Erythroblast (primary cell): ENCODE measurements around the gene SNAPC1.

Source experiments
- GATA1 ChIP-seq: IDR thresholded peaks from 2 replicates; pipeline ENCODE4 v1.6.1; 2011; ENCODE audit warnings: low read depth, mild to moderate bottlenecking, control low read depth, low read length, moderate library complexity
- POLR2A ChIP-seq: IDR thresholded peaks from 2 replicates; pipeline ENCODE4 v1.6.1; 2011; ENCODE audit warnings: mild to moderate bottlenecking, low read length

DNA sequence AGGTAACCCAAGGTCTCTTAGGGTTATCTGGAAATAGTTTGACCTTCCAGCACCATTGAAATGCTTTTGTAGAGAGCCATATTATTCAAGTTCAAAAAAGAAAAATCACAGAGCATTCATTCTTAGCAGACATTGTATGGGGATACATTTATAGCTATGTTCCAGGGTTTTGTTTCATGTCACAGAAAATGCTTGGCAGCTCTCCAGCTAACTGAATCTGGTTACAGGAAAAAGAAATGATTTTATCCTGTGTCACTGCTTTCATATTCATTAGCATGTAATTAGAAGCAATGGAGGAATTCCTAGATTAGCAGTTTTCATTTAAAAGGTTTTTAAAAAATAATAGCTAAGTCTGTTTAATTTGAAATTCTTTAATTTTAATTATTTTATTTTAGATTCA is 78.9 kb downstream of the SNAPC1 start:
- TF ChIP-seq POLR2A (no peak), GATA1 (no peak)
